ENCODE data around the gene ZNF836. TPM values are rescaled to one million over a fixed set of nuclear protein-coding genes. Genes with fewer than 3 reads are reported as not detected.

The ZNF836 gene
- total RNA-seq, 2 donors from 2014 or later = 8.3 to 12.9 TPM

GRCh38 chr19:52155596-52156359 lies 15.6 kb downstream of the ZNF836 start:
- H3K4me3 Mint-ChIP-seq = no peak overlapping the region
- ATAC-seq = no peak
- peaks cover 38% of the 10 kb centered on the region for H3K9me3 Mint-ChIP-seq
- H3K4me1 Mint-ChIP-seq (ENCODE audit: low read depth in 2 of 2) = no peaks in the 10 kb centered on the region
- no peaks in the 10 kb centered on the region for H3K27me3 Mint-ChIP-seq
- H3K27ac Mint-ChIP-seq = no peak overlapping the region
- DNase-seq (ENCODE audit: low spot score) = no peak
- H3K36me3 Mint-ChIP-seq = peaks cover 77% of the 10 kb centered on the region

- no peaks in the 10 kb centered on the region for H3K4me1 Mint-ChIP-seq (ENCODE audit: low read depth in 2 of 2)
- H3K36me3 Mint-ChIP-seq = peaks cover 14% of the 10 kb centered on the region
- DNase-seq (ENCODE audit: low spot score) = no peak
Observed at GRCh38 chr19:52148256-52148655, 23.2 kb downstream of the ZNF836 start.

GRCh38 chr19:52142001-52142595 lies 29.3 kb downstream of the ZNF836 start:
- no peaks in the 10 kb centered on the region for H3K27me3 Mint-ChIP-seq
- no peak for ATAC-seq
- H3K4me3 Mint-ChIP-seq = no peak overlapping the region
- peaks cover 7% of the 10 kb centered on the region for H3K36me3 Mint-ChIP-seq
- H3K9me3 Mint-ChIP-seq = peaks cover 2% of the 10 kb centered on the region
- no peak for DNase-seq (ENCODE audit: low spot score)
- H3K4me1 Mint-ChIP-seq (ENCODE audit: low read depth in 2 of 2) = peaks cover 29 to 31% of the 10 kb centered on the region in 2 donors
- no peak overlapping the region for H3K27ac Mint-ChIP-seq

More at GRCh38 chr19:52148256-52148655, 23.2 kb downstream of the ZNF836 start:
- no peak for ATAC-seq
- Mint-ChIP-seq H3K9me3 (peaks cover 10% of the 10 kb centered on the region), H3K27me3 (no peaks in the 10 kb centered on the region), H3K27ac (no peak overlapping the region), H3K4me3 (no peak overlapping the region)

- H3K36me3 Mint-ChIP-seq = peaks cover 12% of the 10 kb centered on the region
- ATAC-seq (no peak), DNase-seq (ENCODE audit: low spot score) (no peak)
- peaks cover 2% of the 10 kb centered on the region for H3K9me3 Mint-ChIP-seq
- peaks cover 32 to 34% of the 10 kb centered on the region in 2 donors for H3K4me1 Mint-ChIP-seq (ENCODE audit: low read depth in 2 of 2)
- no peaks in the 10 kb centered on the region for H3K27me3 Mint-ChIP-seq
- H3K27ac Mint-ChIP-seq = no peak overlapping the region
- no peak overlapping the region for H3K4me3 Mint-ChIP-seq
Observed at GRCh38 chr19:52141203-52141602, 30.2 kb downstream of the ZNF836 start.

DNA sequence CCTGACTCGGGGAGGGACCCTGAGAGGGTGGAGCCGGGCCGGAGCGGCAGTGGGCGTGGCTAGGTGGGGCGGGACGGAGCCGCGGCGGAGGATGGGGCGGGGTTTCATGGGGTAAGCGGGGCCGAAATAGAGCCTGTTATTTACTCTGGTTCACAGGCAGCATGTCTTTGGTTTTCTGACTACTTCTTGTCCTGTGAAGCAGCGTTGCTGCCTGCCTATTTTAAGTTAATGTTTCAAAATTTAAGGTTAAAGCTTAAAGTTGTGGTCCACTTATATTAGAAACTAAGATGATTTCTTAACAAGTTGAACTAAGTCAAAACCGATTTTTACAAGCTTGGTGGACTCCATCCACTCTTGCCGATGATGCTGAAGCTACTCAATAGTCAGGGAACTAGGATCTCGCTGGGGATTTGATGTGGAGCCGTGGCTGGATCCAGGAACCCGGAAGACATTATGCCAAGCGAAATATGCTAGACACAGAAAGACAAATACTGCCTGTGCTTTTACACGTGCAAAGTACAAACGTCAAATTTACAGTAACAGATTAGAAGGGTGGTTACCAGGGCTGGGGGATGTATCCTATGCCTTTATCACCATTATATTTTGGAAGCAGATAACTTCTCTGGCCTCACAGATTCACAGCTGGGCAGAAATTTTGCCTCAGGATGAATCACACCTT lies 31.2 kb downstream of the ZNF836 start:
- DNase-seq (ENCODE audit: low spot score) = no peak

GRCh38 chr19:52139252-52140031 lies 32.0 kb downstream of the ZNF836 start, which contains the start of gene ZNF616:
Gene ZNF616, minus strand, starts transcription at chr19:52139938. Its CDS starts 9,426 bp downstream, at chr19:52130512.
- DNase-seq (ENCODE audit: low spot score) = peak; percentile 97
- Mint-ChIP-seq H3K9me3 (peaks cover 8% of the 10 kb centered on the region), H3K4me3 (peak within 1 kb of the TSS; percentile 99), H3K27ac (peak within 1 kb of the TSS; percentile 83 to 96), H3K4me1 (ENCODE audit: low read depth in 2 of 2) (peaks cover 34 to 40% of the 10 kb centered on the region in 2 donors), H3K27me3 (no peaks in the 10 kb centered on the region), H3K36me3 (peaks cover 22% of the 10 kb centered on the region)
- ATAC-seq = peak; percentile 86 to 88

More for the DNA sequence above, 31.2 kb downstream of the ZNF836 start:
- peaks cover 3% of the 10 kb centered on the region for H3K9me3 Mint-ChIP-seq
- H3K27me3 Mint-ChIP-seq = no peaks in the 10 kb centered on the region
- H3K36me3 Mint-ChIP-seq = peaks cover 17% of the 10 kb centered on the region
- peak; percentile 99 to 100 for ATAC-seq
- peak overlapping the region; percentile 99 for H3K4me3 Mint-ChIP-seq
- H3K27ac Mint-ChIP-seq = peak overlapping the region; percentile 83 to 96
- peaks cover 34 to 35% of the 10 kb centered on the region in 2 donors for H3K4me1 Mint-ChIP-seq (ENCODE audit: low read depth in 2 of 2)

DNA sequence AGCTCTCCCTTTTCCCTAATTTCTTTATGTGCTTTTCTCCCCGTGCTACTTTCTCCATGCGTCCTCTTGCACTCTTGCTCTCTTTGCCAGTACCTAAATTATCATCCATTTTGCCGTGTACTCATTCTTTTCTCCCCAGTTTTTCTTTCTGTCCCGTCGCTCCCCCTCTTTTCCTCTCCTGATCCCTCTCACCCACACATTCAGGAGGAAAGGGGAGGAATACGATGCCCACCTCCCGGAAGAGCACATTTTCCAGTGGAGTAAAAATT lies 32.5 kb downstream of the ZNF836 start:
- no peak for ATAC-seq
- Mint-ChIP-seq H3K36me3 (peaks cover 24% of the 10 kb centered on the region), H3K4me1 (ENCODE audit: low read depth in 2 of 2) (peaks cover 34 to 40% of the 10 kb centered on the region in 2 donors), H3K9me3 (peaks cover 8% of the 10 kb centered on the region), H3K4me3 (peak overlapping the region; percentile 99), H3K27me3 (no peaks in the 10 kb centered on the region), H3K27ac (peak overlapping the region; percentile 83 to 96)
- DNase-seq (ENCODE audit: low spot score) = no peak

- Mint-ChIP-seq H3K27ac (peak overlapping the region; percentile 83 to 96), H3K36me3 (peaks cover 26% of the 10 kb centered on the region), H3K4me3 (peak overlapping the region; percentile 99), H3K4me1 (ENCODE audit: low read depth in 2 of 2) (peaks cover 34 to 40% of the 10 kb centered on the region in 2 donors), H3K9me3 (peaks cover 8% of the 10 kb centered on the region), H3K27me3 (no peaks in the 10 kb centered on the region)
- ATAC-seq = no peak
- DNase-seq (ENCODE audit: low spot score) = no peak
Observed at GRCh38 chr19:52138278-52138982, 33.0 kb downstream of the ZNF836 start.

GRCh38 chr19:52120286-52120685 lies 51.1 kb downstream of the ZNF836 start:
- ATAC-seq = no peak
- H3K4me3 Mint-ChIP-seq = no peak overlapping the region

DNA sequence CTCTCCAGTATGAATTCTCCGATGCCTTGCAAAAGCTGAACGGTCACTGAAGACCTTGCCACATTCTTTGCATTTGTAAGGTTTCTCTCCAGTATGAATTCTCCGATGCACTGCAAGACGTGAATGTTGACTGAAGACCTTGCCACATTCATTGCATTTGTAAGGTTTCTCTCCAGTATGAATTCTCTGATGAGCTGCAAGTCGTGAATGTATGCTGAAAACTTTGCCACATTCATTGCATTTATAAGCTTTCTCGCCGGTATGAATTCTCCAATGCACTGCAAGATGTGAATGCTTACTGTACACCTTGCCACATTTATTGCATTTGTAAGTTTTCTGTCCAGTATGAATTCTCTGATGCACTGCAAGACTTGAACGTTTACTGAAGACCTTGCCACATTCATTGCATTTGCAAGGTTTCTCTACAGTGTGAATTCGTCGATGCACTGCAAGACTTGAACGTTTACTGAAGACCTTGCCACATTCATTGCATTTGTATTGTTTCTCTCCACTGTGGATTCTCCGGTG lies 55.8 kb downstream of the ZNF836 start:
- H3K4me3 Mint-ChIP-seq = no peak overlapping the region
- ATAC-seq = no peak
- no peak for DNase-seq (ENCODE audit: low spot score)
- H3K4me1 Mint-ChIP-seq (ENCODE audit: low read depth in 2 of 2) = no peaks in the 10 kb centered on the region
- no peak overlapping the region for H3K27ac Mint-ChIP-seq
- peaks cover 84% of the 10 kb centered on the region for H3K36me3 Mint-ChIP-seq
- no peaks in the 10 kb centered on the region for H3K27me3 Mint-ChIP-seq
- H3K9me3 Mint-ChIP-seq = peaks cover 41% of the 10 kb centered on the region

More at GRCh38 chr19:52120286-52120685, 51.1 kb downstream of the ZNF836 start:
- Mint-ChIP-seq H3K36me3 (peaks cover 77% of the 10 kb centered on the region), H3K27me3 (no peaks in the 10 kb centered on the region), H3K4me1 (ENCODE audit: low read depth in 2 of 2) (no peaks in the 10 kb centered on the region), H3K9me3 (peaks cover 33% of the 10 kb centered on the region), H3K27ac (no peak overlapping the region)
- no peak for DNase-seq (ENCODE audit: low spot score)

DNA sequence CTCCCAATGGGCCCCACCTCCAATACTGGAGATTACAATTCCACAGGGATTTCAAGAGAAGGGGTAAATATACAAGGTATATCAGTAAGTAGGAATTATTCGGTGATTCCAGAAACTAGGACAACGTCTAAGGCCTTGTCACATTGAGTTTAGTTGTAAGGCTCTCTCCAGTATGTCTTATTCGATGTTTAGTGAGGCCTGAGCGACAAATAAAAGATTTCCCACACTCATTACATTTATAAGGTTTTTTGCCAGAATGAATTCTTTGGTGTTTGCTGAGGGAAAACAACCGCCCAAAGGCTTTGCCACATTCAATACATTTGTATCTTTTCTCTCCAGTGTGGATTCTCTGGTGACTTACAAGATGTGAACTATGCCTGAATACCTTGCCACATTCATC lies 56.7 kb downstream of the ZNF836 start:
- Mint-ChIP-seq H3K36me3 (peaks cover 80% of the 10 kb centered on the region), H3K4me3 (no peak overlapping the region), H3K27me3 (no peaks in the 10 kb centered on the region), H3K27ac (no peak overlapping the region), H3K9me3 (peaks cover 40% of the 10 kb centered on the region), H3K4me1 (ENCODE audit: low read depth in 2 of 2) (no peaks in the 10 kb centered on the region)
- no peak for DNase-seq (ENCODE audit: low spot score)
- no peak for ATAC-seq

GRCh38 chr19:52112624-52113023 lies 58.8 kb downstream of the ZNF836 start:
- no peak overlapping the region for H3K4me3 Mint-ChIP-seq
- H3K4me1 Mint-ChIP-seq (ENCODE audit: low read depth in 2 of 2) = no peaks in the 10 kb centered on the region
- peaks cover 70% of the 10 kb centered on the region for H3K36me3 Mint-ChIP-seq
- DNase-seq (ENCODE audit: low spot score) = no peak
- no peak overlapping the region for H3K27ac Mint-ChIP-seq
- no peak for ATAC-seq
- H3K9me3 Mint-ChIP-seq = peaks cover 35% of the 10 kb centered on the region
- no peaks in the 10 kb centered on the region for H3K27me3 Mint-ChIP-seq

DNA sequence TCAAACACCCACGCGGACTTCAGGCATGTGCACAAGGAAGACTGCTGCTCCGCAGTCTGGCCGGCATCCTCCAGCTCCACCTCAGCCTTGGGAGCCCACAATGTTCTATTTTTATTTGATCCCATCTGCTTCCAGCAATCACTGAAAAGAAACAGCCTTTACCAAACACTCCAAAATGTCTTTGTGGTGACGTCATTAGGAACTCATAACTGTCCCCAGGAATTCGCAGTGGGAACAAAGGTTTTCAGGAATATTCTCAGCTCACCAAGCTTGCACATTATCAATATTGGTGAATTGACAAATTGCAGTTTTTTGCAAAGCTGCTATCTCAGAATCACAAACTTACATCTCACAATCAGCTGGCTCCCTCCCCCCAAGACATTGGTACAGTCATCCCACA lies 60.6 kb downstream of the ZNF836 start:
- no peak for DNase-seq (ENCODE audit: low spot score)
- Mint-ChIP-seq H3K27ac (no peak overlapping the region), H3K4me3 (no peak overlapping the region), H3K9me3 (peaks cover 38% of the 10 kb centered on the region), H3K4me1 (ENCODE audit: low read depth in 2 of 2) (no peaks in the 10 kb centered on the region), H3K27me3 (no peaks in the 10 kb centered on the region), H3K36me3 (peaks cover 70% of the 10 kb centered on the region)
- ATAC-seq = no peak
